GM21529 (cell line): ENCODE data around the gene XPNPEP1.
A peak's percentile ranks its signal among the peaks of the same experiment; 100 is the strongest.

Experiments
- ATAC-seq: cut with Tn5 transposase; IDR thresholded peaks from one replicate; pipeline ENCODE4 v1.9.1; 2021; ENCODE audit not compliant: unreplicated experiment

Gene XPNPEP1

DNA sequence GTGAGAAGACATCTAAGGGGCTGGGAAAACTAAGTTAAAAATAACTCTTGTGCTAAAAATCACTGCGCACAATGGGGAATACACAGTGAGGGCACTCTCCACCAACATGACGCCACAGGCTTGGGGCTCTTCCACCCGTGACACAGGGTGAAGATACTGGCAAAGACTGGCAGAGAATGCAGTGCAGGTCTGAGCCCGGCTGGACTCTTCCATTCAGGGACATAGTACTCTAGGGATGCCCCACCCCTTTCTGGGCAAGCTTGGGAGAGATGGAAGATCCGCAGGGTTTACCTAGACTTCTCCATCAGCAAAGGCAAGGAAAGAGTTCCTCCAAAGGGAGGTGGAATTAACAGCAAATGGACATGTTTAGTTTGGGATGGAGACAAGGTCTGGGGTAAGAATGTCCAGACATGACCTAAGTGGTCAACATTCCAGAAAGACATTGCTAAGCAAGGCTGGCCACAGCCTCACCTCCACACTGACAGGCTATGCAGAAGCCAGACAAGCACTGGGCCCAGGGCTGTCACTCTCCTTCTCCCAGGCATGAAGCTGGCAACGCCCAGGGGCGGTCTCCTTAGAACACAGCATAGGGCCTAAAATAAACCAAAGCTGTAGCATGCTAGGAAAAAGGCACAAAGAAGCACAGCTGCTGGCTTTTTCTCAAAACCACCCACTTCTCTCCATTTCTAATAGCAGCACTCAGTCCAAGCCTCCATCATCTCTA is 28.1 kb downstream of the XPNPEP1 start:
- ATAC-seq = no peak

GRCh38 chr10:109894516-109894915 is 28.8 kb downstream of the XPNPEP1 start:
- ATAC-seq = no peak

DNA sequence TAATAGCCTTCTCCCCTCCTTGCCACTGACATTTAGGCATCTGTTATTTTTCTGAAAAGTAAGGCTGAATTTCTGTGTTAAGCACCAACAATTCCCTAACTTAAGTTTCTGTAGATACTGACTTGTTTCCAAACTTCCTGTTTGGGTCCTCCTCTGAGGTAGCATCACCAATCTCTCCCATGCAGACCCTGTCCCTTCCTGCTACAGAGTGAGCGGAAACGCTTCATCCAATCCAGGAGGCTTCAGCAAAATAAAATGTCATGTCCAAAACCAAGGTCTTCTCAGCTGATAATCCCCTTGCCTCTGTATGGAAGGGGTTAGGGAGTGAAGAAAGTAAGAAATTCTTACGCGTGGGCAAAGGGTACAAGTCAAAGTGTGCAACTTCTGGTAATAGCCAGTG is 29.9 kb downstream of the XPNPEP1 start:
- ATAC-seq = no peak

DNA sequence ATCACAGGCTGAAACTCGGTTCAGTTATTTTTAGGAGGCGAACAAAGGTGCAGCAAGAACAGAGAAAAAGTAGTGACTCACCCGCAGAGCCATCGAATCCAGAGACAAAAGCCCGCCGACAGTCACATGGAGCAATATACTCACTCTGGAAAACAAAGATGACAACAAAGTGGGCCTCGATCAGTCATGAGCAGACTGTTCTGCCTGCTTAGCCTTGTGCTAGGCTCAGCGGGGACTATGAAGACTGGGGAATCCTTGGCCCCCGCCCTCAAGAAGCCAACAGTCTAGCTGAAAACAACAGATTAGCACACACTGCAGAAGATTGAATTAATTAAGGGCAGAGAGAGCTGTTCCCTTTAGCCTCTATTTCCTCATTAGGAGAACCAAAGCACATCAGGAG is 30.4 kb downstream of the XPNPEP1 start:
- ATAC-seq = no peak

GRCh38 chr10:109892117-109892516 is 31.2 kb downstream of the XPNPEP1 start:
- no peak for ATAC-seq

- no peak for ATAC-seq
These were observed 32.2 kb downstream of the XPNPEP1 start for GRCh38 chr10:109891105-109891504.

- ATAC-seq = no peak
These were observed 33.4 kb downstream of the XPNPEP1 start for GRCh38 chr10:109889867-109890266.

- no peak for ATAC-seq
These were observed 35.5 kb downstream of the XPNPEP1 start for GRCh38 chr10:109887776-109888175.

DNA sequence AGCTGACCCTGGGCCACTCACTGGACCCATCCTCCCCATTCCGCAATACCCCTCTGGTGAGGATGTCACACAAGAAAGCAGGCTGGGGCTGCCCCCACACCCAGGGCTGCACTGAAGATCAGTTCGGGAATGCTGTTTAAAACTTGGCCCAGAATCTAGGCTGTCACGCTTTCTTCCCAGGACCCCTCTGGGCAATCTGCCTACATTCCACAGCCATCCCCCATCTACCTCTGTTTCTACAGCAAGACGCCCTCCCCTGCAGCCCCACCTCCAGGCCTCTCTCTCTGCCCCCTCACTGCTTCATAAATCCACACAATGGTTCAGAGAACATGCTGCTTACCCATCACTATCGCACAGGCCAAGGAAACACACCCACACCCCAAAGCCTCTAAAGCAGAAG is 36.1 kb downstream of the XPNPEP1 start:
- no peak for ATAC-seq

GRCh38 chr10:109886781-109887140 is 36.5 kb downstream of the XPNPEP1 start:
- no peak for ATAC-seq

DNA sequence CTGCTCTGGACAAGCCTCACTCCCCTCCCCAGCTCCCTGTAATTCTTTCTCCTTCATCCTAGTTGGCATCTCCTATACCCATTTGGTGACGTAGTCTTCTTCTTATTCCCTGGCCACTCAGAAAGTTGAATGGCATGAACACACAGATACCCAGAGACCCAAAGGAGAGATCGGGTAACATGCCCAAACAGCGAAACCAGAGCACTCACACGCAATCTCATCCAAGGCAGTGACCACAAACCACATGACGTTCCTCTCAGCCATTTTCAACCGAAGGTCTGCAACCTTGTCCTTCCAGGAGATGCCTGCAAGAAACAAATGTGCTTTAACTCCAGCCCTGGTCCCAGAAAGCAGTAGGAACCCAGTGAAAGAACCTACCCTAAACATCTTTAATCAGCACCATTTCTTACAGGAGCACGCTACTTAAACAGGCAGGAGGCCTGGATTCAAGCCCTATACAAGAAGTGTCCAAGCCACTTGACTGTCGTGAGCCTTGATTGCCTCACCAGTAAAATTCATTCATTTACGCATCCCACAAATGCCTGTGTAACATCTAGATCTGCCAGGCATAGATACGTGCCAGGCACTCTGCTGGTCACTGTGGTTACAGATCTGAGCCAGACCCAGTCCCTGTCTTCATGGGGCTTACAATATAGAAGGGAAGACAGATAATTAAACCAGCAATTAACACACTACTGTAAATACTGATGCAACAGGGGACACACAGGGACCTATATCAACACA is 37.1 kb downstream of the XPNPEP1 start:
- no peak for ATAC-seq

- peak; percentile 77 for ATAC-seq
These were observed 39.2 kb downstream of the XPNPEP1 start for GRCh38 chr10:109883859-109884771.

GRCh38 chr10:109882251-109883057 is 40.9 kb downstream of the XPNPEP1 start:
- no peak for ATAC-seq

GRCh38 chr10:109881769-109882057 is 41.6 kb downstream of the XPNPEP1 start:
- no peak for ATAC-seq

GRCh38 chr10:109880886-109881768 is 42.2 kb downstream of the XPNPEP1 start:
- peak; percentile 74 for ATAC-seq

GRCh38 chr10:109877546-109877945 is 45.8 kb downstream of the XPNPEP1 start:
- no peak for ATAC-seq

DNA sequence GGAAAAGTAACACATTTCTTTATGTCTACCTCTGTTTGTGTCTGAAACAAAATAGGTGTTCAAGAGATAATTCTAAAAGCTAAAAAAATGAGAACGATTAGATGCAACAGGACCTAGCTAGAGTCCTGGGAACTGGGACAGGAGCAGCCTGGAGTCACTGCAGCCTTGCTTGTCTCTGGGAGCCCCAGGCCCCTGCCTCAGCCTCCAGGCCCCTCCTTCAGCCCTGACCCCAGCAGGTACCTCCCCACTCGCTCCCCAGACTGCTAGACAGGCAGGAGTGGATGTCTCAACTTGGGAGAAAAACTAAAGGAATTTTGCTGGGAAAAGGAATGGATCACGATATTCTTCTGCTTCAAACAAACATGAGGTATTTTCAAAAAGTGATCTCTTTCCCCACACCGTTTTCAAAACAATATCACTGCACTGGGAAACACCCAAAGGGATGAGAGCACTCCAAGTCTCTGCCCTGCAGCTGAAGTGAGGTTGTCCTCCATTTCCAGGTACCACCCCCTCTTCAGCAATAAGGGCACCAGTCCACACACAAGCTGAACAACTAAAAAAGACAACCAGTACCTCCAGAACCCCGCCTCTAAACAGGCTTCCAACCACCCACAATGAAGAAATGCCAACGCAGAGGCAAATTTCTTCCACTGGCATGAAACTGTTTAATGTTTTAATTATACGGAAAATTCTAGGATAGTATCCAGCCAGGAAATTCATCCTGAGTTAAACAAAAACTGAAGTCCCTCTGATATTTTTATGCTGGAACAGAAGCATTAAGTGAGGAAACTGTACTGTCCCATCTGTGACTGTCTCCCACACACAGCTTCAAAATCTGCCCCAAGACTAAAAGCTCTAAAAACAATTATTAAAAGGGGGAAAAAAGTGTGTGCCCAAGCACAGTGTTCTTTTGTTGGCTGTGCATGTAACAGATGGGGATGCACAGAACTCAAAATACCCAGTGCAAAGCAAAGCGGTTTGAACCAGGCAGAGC is 47.2 kb downstream of the XPNPEP1 start:
- ATAC-seq = no peak

- ATAC-seq = no peak
These were observed 48.2 kb downstream of the XPNPEP1 start for GRCh38 chr10:109875151-109875568.

DNA sequence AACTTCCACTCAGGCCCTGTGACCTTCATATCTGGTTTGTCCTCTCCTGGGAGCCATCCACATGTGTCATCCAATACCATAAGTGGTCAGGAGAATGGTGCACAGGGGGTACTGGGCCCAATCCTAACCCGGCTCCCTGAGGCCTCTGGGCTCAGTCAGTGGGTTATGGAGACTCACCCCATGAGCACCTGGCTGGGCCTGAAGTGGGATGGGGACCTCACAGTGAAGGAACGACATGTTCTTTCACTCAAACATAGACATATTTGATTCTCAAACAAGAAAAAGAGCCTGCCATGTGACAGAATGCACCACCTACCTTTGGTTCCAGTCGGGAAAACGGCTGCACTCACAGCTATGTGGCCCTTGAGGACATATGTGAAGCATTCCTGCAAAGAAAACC is 51.8 kb downstream of the XPNPEP1 start:
- no peak for ATAC-seq
